SH-SY5Y (cell line): ENCODE measurements around the gene ARHGAP19.

Experiments used
- GATA2 ChIP-seq: IDR thresholded peaks from 2 replicates; pipeline ENCODE4 v1.6.1; 2011; ENCODE audit warnings: mild to moderate bottlenecking, low read depth, low read length
- GATA3 ChIP-seq: IDR thresholded peaks from 2 replicates; pipeline ENCODE4 v1.6.1; 2011; ENCODE audit warnings: low read depth, mild to moderate bottlenecking, low read length, moderate library complexity

DNA sequence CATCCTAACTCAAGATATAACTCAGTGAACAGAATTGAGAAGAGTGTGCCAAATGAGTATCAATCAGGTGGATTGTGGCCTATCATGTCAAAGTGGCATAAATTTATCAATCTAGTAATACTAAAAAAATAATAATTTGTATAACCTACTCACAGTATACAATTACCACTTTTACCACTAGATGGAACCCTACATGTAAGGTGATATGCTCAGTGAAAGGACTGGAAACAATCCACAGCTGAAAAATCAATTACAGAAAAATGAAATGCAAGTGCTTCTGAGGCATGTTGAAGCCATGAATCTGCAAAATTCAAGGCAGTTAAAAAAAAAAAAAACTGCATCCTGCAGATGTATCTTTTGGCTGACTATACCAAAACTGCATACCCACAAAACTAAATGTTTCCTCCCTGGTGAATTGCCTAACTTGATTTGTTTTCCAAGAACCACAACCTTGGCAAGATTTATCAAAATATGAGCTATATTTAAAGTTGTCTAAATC, 13.9 kb downstream of the ARHGAP19 start:
- no peak for TF ChIP-seq GATA3
- TF ChIP-seq GATA2, result no peak
